Measurements from ENCODE around the gene SUGP2. TPM values are rescaled to one million over a fixed set of nuclear protein-coding genes. Genes with fewer than 3 reads are reported as not detected.

The SUGP2 gene
- total RNA-seq, 1 experiment from 2014 or later = 95.2 TPM

- Histone ChIP-seq H4K8ac (replicated peaks; ENCODE audit: insufficient read length, low read depth, low read length) (no peak overlapping the region), H3K14ac (ENCODE audit: insufficient read depth, low read length) (no peak overlapping the region), H3K79me2 (ENCODE audit: insufficient read depth, low read length) (no peaks in the 10 kb centered on the region), H4K5ac (ENCODE audit: insufficient read length, low read depth, low read length) (no peak overlapping the region), H3K18ac (ENCODE audit: insufficient read length, low read depth, low read length) (no peak overlapping the region), H2BK20ac (ENCODE audit: low read depth, low read length, poor library complexity, severe bottlenecking) (no peak overlapping the region), H3K4me2 (ENCODE audit: insufficient read depth, insufficient read length, low read length) (no peak overlapping the region), H4K91ac (ENCODE audit: insufficient read length, low read depth, low read length) (no peak overlapping the region), H3K27me3 (ENCODE audit: insufficient read depth, low read length) (no peaks in the 10 kb centered on the region), H2AK5ac (ENCODE audit: insufficient read length, low read length) (no peak overlapping the region), H3K79me1 (ENCODE audit: insufficient read depth, low read depth, low read length, poor library complexity, severe bottlenecking) (no peaks in the 10 kb centered on the region), H2BK5ac (ENCODE audit: insufficient read length, low read length) (no peak overlapping the region), H3K9ac (ENCODE audit: extremely low read depth, insufficient read length, low read length) (no peak overlapping the region), H4K20me1 (ENCODE audit: control insufficient read depth, insufficient read depth, insufficient read length) (no peaks in the 10 kb centered on the region), H2BK12ac (ENCODE audit: insufficient read length, low read depth, low read length) (no peak overlapping the region), H3T11ph (ENCODE audit: low read length) (no peak overlapping the region), H3K27ac (ENCODE audit: insufficient read length, low read depth, low read length) (no peak overlapping the region), H3K4me1 (ENCODE audit: insufficient read depth, low read length) (no peaks in the 10 kb centered on the region), H2BK120ac (ENCODE audit: low read depth, low read length, poor library complexity, severe bottlenecking) (no peak overlapping the region), H3K23me2 (ENCODE audit: insufficient read length, low read depth, low read length, poor library complexity, severe bottlenecking) (no peaks in the 10 kb centered on the region), H3K9me3 (ENCODE audit: control insufficient read depth, low read depth, low read length) (no peaks in the 10 kb centered on the region), H3K23ac (ENCODE audit: insufficient read length, low read depth, low read length) (no peak overlapping the region), H2AFZ (ENCODE audit: low read length) (no peak overlapping the region), H3K56ac (ENCODE audit: insufficient read length, low read depth, low read length) (no peak overlapping the region), H3K4ac (ENCODE audit: low read depth, low read length) (no peak overlapping the region), H2BK15ac (ENCODE audit: low read depth, low read length) (no peak overlapping the region)
- no peaks in the 10 kb centered on the region for H3K27me3 Mint-ChIP-seq (ENCODE audit: low read depth)
- no CpG with 5 or more reads among the region's 18 CpGs for WGBS (ENCODE audit: extremely low coverage, insufficient read length, low lambda C conversion rate)
- peaks cover 54 to 89% (median 88%) of the 10 kb centered on the region in 3 experiments; a peak in 6 of 7 replicates for H3K36me3 Mint-ChIP-seq (ENCODE audit: insufficient read depth in 1 of 3, low read depth in 3 of 3)
- no peaks in the 10 kb centered on the region for H3K9me3 Mint-ChIP-seq
- H3K4me1 Mint-ChIP-seq = no peaks in the 10 kb centered on the region
- DNase-seq = no peak
- H3K27ac Mint-ChIP-seq = no peak overlapping the region; a peak in 1 of 7 replicates
- TF ChIP-seq CTCF (conservative IDR thresholded peaks at IDR 0.05) = no peak
- H3K4me3 Mint-ChIP-seq = no peak overlapping the region
Observed at GRCh38 chr19:19009951-19010350, 23.4 kb downstream of the SUGP2 start.
